ENCODE data around the gene SERTM1. TPM values are rescaled to one million over a fixed set of nuclear protein-coding genes. Genes with fewer than 3 reads are reported as not detected.

Gene SERTM1
- total RNA-seq, 1 donor from 2014 or later, result 3.1 TPM

Other genes starting within 250 kb of the SERTM1 start
- gene CCNA1, start 241.5 kb upstream of the SERTM1 start, total RNA-seq, result not detected
- gene RFXAP, start 145.2 kb downstream of the SERTM1 start, total RNA-seq, result 3.7 TPM
- 4.5 TPM for gene SMAD9, start 246.2 kb downstream of the SERTM1 start, total RNA-seq

All from left ventricle myocardium superior (tissue), 1 donor.